Measurements from ENCODE around the gene ZCCHC9.

ZCCHC9 gene

DNA sequence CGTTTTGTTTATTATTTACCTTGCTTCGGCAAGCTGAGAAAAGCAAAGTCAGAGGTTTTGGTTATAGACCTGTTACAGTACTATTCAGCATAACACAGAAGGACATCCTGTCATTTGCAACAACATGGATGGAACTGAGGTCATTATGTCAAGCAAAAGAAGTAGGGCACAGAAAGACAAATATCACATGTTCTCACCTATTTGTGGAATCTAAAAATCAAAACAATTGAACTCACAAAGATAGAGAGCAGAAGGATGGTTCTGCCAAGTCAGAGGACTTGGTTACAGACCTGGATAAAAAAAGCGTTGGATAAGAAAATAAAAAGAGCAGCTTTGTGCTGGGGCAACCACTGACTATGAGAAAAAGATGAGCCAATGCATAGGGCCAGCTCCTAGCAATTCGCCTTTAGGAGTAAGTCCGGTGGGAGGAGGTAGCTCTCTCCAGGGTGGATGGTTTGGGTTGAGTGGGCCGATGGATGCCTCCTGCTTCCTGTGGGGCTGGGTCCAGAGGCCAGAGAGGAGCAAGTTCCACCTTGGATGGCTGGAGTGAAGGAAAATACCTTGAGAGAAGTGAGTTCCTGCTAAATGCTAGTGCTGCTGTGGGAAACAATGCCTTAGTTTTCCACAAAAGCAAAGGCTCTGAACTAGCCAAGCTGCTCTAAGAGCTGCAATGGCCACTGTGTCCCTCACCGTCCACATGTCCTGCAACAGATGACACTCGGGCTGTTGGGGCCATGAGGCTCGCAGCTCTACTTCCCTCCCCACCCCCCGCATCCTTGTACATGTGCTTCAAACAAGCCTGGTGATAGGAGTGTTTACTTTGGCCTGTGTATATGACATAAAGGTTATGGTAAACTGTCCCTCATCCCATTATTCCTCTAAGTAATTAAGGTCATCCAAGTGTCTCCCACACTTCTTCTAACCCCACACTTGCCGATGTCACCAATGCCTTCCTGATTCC is 54.2 kb downstream of the ZCCHC9 start:
- DNase-seq (ENCODE audit: low spot score): no peak
- TF ChIP-seq, protein P1, sequence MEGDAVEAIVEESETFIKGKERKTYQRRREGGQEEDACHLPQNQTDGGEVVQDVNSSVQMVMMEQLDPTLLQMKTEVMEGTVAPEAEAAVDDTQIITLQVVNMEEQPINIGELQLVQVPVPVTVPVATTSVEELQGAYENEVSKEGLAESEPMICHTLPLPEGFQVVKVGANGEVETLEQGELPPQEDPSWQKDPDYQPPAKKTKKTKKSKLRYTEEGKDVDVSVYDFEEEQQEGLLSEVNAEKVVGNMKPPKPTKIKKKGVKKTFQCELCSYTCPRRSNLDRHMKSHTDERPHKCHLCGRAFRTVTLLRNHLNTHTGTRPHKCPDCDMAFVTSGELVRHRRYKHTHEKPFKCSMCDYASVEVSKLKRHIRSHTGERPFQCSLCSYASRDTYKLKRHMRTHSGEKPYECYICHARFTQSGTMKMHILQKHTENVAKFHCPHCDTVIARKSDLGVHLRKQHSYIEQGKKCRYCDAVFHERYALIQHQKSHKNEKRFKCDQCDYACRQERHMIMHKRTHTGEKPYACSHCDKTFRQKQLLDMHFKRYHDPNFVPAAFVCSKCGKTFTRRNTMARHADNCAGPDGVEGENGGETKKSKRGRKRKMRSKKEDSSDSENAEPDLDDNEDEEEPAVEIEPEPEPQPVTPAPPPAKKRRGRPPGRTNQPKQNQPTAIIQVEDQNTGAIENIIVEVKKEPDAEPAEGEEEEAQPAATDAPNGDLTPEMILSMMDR (IDR thresholded peaks at IDR 0.05): no peak
- Histone ChIP-seq H3K27ac (no peak overlapping the region), H3K4me3 (no peak overlapping the region)

DNA sequence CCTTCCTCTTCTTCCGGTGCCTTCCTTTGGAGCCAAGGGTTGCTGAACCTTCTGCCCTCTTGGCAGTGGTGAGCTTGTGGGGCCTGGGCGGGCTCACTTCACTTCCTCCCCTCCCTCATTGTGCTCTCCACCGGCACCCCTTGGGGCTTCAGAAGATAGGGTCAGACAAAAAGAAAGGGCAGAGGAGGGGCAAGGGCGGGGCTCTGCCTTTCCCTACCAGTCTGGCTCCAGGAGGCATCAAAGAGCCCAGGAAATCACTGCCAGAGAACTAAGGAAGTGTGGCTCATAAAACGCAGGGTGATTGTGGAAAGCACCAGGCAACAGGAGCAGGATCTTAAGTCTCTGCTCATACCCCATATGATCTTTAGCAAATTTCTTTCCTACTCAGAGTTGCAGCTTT is 57.7 kb downstream of the ZCCHC9 start:
- TF ChIP-seq, protein P1 (IDR thresholded peaks at IDR 0.05): no peak
- DNase-seq (ENCODE audit: low spot score): no peak
- H3K27ac ChIP-seq: no peak overlapping the region
- H3K4me3 ChIP-seq: no peak overlapping the region

DNA sequence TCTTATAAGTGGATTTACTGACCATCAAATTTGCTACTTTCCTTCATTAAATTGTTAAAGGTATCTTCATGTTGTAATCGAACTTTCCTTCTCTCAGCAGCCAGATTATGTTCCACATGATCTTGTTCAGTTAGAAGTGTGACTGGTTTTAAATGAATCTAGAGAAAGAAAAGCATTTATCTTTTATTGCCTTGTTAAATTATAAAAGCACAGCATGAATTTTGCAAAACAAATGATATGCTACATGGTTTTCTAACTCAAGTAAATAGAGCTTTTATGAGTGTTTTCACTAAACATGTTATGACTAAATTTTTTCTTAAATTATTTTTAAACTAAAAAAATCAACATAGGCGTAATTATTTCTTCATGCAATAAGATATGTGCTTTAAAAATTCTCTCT is 58.5 kb downstream of the ZCCHC9 start:
- H3K4me3 ChIP-seq: no peak overlapping the region
- DNase-seq (ENCODE audit: low spot score): no peak
- TF ChIP-seq, protein P1 (IDR thresholded peaks at IDR 0.05): no peak
- H3K27ac ChIP-seq: no peak overlapping the region

DNA sequence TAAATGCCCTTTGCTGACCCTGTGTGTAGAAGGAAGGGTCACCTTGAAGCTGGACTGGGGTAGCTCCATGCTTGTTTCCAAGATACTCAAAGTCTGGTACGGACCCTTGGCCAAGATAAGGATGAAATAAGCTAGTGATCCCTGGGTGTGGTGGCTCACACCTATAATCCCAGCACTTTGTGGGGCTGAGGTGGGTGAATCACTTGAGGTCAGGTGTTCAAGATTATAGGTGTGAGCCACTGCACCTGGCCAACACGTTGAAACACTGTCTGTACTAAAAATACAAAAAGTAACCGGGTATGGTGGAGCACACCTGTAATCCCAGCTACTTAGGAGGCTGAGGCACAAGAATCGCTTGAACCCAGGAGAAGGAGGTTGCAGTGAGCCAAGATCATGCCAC is 59.3 kb downstream of the ZCCHC9 start:
- TF ChIP-seq, protein P1 (IDR thresholded peaks at IDR 0.05): no peak
- Histone ChIP-seq H3K27ac (no peak overlapping the region), H3K4me3 (no peak overlapping the region)
- DNase-seq (ENCODE audit: low spot score): no peak

DNA sequence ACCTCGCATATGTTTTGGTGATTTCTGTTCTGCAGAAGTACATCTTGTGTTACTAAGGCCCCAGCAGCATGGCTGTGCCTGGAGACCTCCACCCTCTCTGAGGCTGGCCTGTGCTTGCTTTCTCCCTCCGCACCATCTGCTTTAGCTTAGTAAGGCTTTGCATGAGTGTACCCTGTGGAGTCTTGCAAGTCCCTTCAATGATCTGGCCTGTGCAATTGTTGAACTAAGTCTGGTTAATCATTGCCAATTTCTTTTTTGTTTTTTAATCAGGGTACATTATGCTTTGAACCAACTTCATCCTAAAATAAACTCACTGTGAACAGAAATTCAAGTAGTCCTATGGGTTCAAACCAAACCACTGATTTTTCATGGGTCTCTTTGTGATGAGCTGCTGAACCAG is 60.2 kb downstream of the ZCCHC9 start:
- Histone ChIP-seq H3K27ac (no peak overlapping the region), H3K4me3 (no peak overlapping the region)
- no peak for DNase-seq (ENCODE audit: low spot score)
- TF ChIP-seq, protein P1 (IDR thresholded peaks at IDR 0.05): no peak

All from coronary artery (tissue), 2 donors.